Right lobe of liver (tissue), 4 donors: ENCODE results near the gene TNIP2.

ENCODE experiments used
- POLR2A ChIP-seq: fragments of 450-650 bp; IDR thresholded peaks from one replicate; pipeline ENCODE4 v1.6.1; 2017; ENCODE audit warnings: antibody characterized with exemption, mild to moderate bottlenecking
- TF ChIP-seq, protein P1 (sequence below), 4 donors: fragments of 200-600 bp in 3 of 4; fragments of 450-650 bp in 1 of 4; IDR thresholded peaks; one replicate each; pipeline versions ENCODE4 v1.5.1 to v1.8.0; 2016 to 2022; ENCODE audit warnings: antibody characterized with exemption in 4 of 4, mild to moderate bottlenecking in 2 of 4
- donor health status: DM: no; HTN: no; CAD: no.
- donor health status: DM: no; HTN: no; CAD: no.
- donor health status: DM: no; HTN: yes; CAD: no.

DNA sequence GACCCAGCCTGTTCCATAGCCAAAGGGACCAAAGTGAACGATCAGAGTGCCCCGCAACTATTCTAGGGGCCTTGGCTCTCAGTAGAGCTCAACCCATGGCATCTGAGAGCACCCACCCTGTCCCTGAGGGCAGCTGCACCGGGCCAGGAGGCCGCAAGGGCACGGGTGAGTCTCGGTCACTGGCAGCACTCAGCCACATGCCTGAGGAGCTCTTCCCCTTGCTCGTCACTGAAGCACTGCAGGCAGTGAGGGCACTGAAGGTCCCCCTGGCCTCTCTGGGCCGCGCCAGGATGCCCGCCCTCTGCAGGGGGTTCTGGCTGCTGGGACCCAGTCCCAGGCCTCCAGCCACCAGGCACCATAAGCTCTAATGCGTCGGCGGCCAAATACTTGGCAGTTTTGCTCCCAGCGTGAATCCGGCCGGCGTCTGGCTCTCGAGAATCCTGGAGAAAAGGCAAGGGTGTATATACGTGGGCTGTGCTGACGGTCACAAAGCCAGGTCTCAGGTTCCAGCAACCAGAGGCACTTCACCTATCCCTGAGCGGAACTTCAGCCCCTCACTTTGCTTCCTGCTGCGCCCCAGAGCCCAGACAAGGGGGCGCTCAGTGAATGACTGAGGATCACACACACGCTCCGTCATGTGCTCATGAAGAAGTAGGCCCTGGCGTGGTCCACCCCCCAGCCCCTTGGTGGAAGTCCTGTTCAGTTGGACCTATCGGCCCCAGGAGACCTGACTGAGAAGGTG is 13.9 kb downstream of the TNIP2 start:
- TF ChIP-seq, protein P1, sequence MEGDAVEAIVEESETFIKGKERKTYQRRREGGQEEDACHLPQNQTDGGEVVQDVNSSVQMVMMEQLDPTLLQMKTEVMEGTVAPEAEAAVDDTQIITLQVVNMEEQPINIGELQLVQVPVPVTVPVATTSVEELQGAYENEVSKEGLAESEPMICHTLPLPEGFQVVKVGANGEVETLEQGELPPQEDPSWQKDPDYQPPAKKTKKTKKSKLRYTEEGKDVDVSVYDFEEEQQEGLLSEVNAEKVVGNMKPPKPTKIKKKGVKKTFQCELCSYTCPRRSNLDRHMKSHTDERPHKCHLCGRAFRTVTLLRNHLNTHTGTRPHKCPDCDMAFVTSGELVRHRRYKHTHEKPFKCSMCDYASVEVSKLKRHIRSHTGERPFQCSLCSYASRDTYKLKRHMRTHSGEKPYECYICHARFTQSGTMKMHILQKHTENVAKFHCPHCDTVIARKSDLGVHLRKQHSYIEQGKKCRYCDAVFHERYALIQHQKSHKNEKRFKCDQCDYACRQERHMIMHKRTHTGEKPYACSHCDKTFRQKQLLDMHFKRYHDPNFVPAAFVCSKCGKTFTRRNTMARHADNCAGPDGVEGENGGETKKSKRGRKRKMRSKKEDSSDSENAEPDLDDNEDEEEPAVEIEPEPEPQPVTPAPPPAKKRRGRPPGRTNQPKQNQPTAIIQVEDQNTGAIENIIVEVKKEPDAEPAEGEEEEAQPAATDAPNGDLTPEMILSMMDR (IDR thresholded peaks at IDR 0.05): no peak
- TF ChIP-seq POLR2A: no peak
